Left ventricle myocardium inferior (tissue), 1 donor: ENCODE results near the gene DNAJC9. TPM values are rescaled to one million over a fixed set of nuclear protein-coding genes. Genes with fewer than 3 reads are reported as not detected.
"Not testable (repeated sequence)": the region's sequence is repeated elsewhere in the genome, so short reads cannot be mapped to it uniquely, and the experiment has no call there.

Source experiments
- DNase-seq: peaks from one replicate; pipeline ENCODE4 v3.0.0-alpha.2; 2020
- H3K27ac ChIP-seq: fragments of 200-600 bp; replicated peaks from 2 replicates; pipeline ENCODE4 v1.8.0; 2021
- H3K27me3 ChIP-seq: fragments of 200-600 bp; 2 replicates; pipeline ENCODE4 v1.8.0; 2021; ENCODE audit warnings: low read depth
- H3K36me3 ChIP-seq: fragments of 200-600 bp; 2 replicates; pipeline ENCODE4 v1.8.0; 2021
- H3K4me1 ChIP-seq: fragments of 200-600 bp; 2 replicates; pipeline ENCODE4 v1.8.0; 2021
- H3K4me3 ChIP-seq: fragments of 200-600 bp; 2 replicates; pipeline ENCODE4 v1.8.0; 2021; ENCODE audit warnings: mild to moderate bottlenecking, moderate library complexity
- H3K9me3 ChIP-seq: fragments of 200-600 bp; replicated peaks from 2 replicates; pipeline ENCODE4 v1.8.0; 2021
- intact Hi-C: fragments of 100-400 bp; cut with micrococcal nuclease; formaldehyde crosslinking; loops from one replicate; pipeline ENCODE4 v1.11.0; 2022
- total RNA-seq: library from RNA; stranded (reverse); fragmentation: NEBNext Ultra II Directional; extraction: Animal tissue kit (Norgen Biotek cat#: 25700); gene quantifications from one replicate; pipeline ENCODE4 v1.2.1, GENCODE V29; 2021
- TF ChIP-seq, protein P1 (sequence below): fragments of 200-600 bp; IDR thresholded peaks from 2 replicates; pipeline ENCODE4 v1.8.0; 2021; ENCODE audit warnings: antibody characterized with exemption, mild to moderate bottlenecking, borderline replicate concordance
- donor health status: DM: no; HTN: yes; CAD: no; lungs with severe emphysema.

The DNAJC9 gene
- total RNA-seq, 1 donor from 2014 or later, result 8.6 TPM

- Histone ChIP-seq H3K27me3 (no peaks in the 10 kb centered on the region), H3K4me1 (no peaks in the 10 kb centered on the region), H3K9me3 (no peaks in the 10 kb centered on the region), H3K36me3 (no peaks in the 10 kb centered on the region), H3K4me3 (no peak overlapping the region), H3K27ac (no peak overlapping the region)
- TF ChIP-seq, protein P1, sequence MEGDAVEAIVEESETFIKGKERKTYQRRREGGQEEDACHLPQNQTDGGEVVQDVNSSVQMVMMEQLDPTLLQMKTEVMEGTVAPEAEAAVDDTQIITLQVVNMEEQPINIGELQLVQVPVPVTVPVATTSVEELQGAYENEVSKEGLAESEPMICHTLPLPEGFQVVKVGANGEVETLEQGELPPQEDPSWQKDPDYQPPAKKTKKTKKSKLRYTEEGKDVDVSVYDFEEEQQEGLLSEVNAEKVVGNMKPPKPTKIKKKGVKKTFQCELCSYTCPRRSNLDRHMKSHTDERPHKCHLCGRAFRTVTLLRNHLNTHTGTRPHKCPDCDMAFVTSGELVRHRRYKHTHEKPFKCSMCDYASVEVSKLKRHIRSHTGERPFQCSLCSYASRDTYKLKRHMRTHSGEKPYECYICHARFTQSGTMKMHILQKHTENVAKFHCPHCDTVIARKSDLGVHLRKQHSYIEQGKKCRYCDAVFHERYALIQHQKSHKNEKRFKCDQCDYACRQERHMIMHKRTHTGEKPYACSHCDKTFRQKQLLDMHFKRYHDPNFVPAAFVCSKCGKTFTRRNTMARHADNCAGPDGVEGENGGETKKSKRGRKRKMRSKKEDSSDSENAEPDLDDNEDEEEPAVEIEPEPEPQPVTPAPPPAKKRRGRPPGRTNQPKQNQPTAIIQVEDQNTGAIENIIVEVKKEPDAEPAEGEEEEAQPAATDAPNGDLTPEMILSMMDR, result no peak
- no peak for DNase-seq
- intact Hi-C loops, result no loop called here
Measured at GRCh38 chr10:73264423-73264822, 17.4 kb upstream of the DNAJC9 start.

GRCh38 chr10:73263693-73264347 is 16.8 kb upstream of the DNAJC9 start:
- Histone ChIP-seq H3K27ac (no peak overlapping the region), H3K4me3 (no peak overlapping the region), H3K27me3 (no peaks in the 10 kb centered on the region), H3K4me1 (no peaks in the 10 kb centered on the region), H3K9me3 (peaks cover 6% of the 10 kb centered on the region), H3K36me3 (no peaks in the 10 kb centered on the region)
- intact Hi-C loops, result no loop called here
- no peak for DNase-seq
- TF ChIP-seq, protein P1, result peak; percentile 50

DNA sequence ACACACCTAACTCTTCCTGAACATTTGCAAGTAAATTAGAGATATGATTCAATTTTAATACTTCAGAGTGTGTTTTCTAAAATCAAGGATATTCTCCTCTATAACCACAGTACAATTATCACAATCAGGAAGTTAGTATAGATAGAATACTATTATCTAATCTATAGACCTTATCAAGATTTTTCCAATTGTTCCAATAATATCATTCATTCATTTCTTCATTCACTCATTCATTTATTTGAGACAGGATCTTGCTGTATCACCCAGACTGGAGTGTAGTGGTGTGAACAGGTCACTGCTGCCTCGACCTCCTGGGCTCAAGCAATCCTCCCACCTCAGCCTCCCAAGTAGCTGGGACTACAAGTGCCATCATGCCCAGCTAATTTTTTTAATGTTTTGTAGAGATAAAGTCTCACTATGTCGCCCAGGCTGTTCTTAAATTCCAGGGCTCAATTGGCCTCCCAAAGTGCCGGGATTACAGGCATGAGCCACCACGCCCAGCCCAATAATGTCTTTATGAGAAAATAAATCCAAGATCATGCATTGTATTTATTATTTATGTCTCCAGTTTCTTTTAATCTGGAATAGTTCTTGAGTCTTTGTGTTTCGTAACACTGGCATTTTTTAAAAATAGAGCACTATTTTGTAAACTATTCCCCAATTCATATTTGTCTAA is 16.0 kb upstream of the DNAJC9 start:
- H3K4me3 ChIP-seq, result no peak overlapping the region
- intact Hi-C loops, result no loop called here

DNA sequence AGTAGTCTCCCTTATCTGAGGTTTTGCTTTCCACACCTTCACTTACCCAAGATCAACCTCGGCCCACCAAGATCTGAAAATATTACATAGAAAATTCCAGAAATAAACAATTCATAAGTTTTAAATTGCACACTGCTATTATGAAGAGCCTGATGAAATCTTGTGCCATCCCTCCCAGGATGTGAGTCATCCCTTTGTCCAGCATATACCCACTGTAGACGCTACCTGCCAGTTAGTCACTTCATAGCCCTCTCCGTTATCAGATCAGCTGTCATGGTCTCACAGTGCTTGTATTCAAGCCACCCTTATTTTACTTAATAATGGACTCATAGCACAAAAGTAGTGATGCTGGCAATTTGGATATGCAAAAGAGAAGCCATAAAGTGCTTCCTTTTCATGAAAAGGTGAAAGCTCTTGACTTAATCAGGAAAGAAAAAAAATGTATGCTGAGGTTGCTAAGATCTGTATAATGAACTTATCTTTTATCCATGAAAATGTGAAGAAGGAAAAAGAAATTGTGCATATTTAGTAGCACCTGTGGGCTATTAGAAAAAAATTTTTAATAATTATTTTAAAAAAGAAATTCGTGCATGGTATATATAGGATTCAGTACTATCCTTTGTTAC is 15.2 kb upstream of the DNAJC9 start:
- H3K27ac ChIP-seq, result no peak overlapping the region

More for the DNA sequence above, 16.0 kb upstream of the DNAJC9 start:
- Histone ChIP-seq H3K9me3 (peaks cover 10% of the 10 kb centered on the region), H3K4me1 (no peaks in the 10 kb centered on the region), H3K36me3 (no peaks in the 10 kb centered on the region), H3K27me3 (no peaks in the 10 kb centered on the region), H3K27ac (no peak overlapping the region)
- no peak for DNase-seq
- TF ChIP-seq, protein P1, result no peak

DNA sequence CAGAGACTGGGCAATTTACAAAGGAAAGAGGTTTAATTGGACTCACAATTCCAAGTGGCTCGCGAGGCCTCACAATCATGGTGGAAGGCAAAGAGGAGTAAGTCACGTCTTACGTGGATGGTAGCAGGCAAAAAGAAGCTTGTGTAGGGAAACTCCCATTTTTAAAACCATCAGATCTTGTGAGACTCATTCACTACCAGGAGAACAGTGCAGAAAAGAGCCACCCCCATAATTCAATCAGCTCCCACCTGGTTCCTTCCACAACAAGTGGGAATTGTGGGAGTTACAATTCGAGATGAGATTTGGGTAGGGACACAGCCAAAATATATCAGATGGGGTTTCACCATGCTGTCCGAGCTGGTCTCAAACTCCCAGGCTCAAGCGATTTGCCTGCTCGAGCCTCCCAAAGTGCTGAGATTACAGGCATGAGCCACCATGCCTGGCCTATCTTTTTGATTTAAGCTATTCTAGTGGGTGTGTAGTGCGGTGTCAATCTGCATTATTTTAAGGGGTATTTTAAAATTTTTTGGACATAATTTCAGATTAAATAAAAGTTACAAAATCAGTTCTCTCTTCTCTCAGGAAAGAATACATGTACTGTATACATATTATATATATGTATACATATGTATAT is 14.4 kb upstream of the DNAJC9 start:
- DNase-seq, result no peak
- Histone ChIP-seq H3K36me3 (no peaks in the 10 kb centered on the region), H3K9me3 (peaks cover 10% of the 10 kb centered on the region), H3K4me3 (no peak overlapping the region), H3K27me3 (no peaks in the 10 kb centered on the region), H3K4me1 (no peaks in the 10 kb centered on the region), H3K27ac (no peak overlapping the region)
- TF ChIP-seq, protein P1, result no peak
- intact Hi-C loops, result no loop called here

More for the DNA sequence above, 15.2 kb upstream of the DNAJC9 start:
- intact Hi-C loops, result no loop called here
- H3K27me3 ChIP-seq, result no peaks in the 10 kb centered on the region
- DNase-seq, result no peak
- H3K4me3 ChIP-seq, result no peak overlapping the region
- peaks cover 10% of the 10 kb centered on the region for H3K9me3 ChIP-seq
- TF ChIP-seq, protein P1, result no peak
- no peaks in the 10 kb centered on the region for H3K4me1 ChIP-seq
- no peaks in the 10 kb centered on the region for H3K36me3 ChIP-seq

GRCh38 chr10:73258612-73259011 is 11.6 kb upstream of the DNAJC9 start:
- H3K9me3 ChIP-seq, H3K36me3 ChIP-seq, H3K27ac ChIP-seq, DNase-seq, H3K4me1 ChIP-seq, intact Hi-C loops, H3K27me3 ChIP-seq, H3K4me3 ChIP-seq: not testable (repeated sequence)
